NOMO-1 treated with DMSO at 0.1 percent for 48 hours (cell line): Measurements from ENCODE around the gene SCLY.

Source experiments
- DNase-seq: peaks from one replicate; lab custom pipeline; 2025; ENCODE audit not compliant: unreplicated experiment; lab: John Stamatoyannopoulos, UW

Gene SCLY

DNA sequence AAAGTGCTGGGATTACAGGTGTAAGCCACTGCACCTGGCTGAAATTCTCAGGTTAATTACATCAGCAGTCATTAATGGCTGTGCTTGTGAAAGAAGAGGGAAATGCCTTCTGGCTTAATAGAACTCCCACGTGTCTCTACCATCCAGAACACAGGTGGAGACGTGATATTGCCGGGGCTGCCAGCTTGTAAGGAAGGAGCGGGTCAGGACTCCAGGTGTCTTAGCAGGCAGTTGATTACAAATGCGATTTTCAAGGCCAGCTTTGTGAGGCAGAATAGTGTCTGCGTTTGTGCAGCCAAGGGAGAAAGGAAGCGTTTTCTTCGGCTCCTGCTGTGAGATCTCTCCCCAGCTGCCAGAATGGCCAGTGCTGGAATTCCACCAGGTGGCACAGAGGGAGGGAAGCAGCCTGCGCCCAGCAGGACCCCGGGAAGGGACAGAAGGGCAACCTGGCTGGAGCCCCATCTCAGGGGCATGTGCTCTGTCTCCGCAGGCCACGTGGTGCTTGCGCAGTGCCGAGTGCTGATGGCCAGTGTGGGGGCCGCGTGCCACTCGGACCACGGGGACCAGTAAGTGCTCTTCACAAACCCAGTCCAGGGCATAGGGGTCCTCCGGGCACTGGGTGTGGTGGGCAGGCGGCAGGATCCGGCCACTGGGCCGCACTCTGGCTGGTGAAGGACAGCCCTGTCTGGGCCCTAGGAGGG is 35.7 kb downstream of the SCLY start:
- no peak for DNase-seq

DNA sequence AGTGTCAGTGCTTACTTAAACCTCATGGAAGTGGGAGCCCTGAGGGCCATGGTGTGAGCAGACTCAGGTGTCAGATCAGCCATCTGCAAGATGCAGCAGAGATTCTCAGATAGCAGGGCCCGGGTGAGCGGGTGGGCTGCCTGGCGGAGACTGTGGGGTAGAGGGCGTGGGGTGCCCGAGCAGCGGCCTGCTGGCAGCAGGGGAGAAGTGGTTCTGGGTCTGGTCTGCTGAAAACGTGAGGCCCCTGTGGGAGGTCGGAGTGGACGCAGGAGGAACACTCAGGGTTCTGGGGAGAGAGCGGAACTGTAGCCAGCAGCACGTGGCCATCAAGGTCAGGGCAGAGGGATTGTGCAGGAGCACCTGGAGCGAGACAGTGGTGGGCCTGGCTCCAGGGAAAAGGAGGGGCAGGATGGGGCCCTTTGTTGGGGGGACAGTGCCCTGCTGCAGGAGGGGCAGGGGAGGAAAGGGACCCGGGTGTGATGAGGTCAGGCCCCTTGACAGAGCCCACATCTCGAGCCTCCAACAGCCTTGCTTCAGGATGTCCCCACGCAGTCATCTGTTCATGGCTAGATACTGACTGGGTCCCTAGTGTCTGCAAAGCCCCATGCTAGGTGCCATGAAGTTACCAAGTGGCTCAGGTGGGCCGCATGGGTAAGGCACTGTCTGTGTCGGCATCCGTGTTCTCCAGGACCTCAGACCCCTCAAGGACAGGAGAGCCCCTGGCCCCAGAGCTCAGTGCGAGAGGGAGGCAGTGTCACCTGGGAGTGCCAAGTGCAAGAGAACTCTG is 36.6 kb downstream of the SCLY start:
- no peak for DNase-seq

DNA sequence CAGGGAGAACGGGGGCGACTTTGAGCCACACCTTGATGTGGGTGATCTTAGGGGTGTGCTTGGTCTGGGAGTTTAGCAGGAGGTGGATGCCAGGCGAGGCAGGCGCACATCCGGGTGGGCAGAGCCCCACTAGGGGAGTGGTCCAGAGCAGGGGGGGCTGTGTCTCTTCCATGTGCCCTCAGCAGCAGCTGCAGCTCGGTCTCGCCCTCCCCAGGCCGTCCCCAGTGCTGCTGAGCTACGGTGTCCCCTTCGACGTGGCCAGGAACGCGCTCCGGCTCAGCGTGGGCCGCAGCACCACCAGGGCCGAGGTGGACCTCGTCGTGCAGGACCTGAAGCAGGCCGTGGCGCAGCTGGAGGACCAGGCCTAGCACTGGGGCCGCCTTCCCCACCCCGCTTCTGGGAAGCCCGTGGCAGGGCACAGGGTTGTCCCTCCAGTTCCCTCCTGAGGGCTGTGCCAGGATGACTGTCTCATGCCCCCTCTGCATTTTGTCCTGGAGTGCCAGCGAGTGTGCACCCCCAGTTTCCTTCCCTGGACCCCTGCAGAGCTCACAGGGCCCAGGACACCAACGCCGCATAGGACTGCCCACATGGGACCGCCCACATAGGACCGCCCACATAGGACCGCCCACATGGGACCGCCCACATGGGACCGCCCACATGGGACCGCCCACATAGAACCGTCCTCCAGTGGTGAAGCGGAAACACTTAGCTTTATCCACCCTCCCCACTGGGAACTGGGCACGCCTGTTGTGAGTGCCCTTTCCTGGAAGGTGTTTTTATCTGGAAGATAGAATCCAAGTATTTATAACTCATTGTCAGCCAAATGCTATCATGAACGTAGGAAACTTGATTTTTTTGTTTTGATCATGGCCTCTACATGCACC is 37.4 kb downstream of the SCLY start:
- DNase-seq, result peak; percentile 12

DNA sequence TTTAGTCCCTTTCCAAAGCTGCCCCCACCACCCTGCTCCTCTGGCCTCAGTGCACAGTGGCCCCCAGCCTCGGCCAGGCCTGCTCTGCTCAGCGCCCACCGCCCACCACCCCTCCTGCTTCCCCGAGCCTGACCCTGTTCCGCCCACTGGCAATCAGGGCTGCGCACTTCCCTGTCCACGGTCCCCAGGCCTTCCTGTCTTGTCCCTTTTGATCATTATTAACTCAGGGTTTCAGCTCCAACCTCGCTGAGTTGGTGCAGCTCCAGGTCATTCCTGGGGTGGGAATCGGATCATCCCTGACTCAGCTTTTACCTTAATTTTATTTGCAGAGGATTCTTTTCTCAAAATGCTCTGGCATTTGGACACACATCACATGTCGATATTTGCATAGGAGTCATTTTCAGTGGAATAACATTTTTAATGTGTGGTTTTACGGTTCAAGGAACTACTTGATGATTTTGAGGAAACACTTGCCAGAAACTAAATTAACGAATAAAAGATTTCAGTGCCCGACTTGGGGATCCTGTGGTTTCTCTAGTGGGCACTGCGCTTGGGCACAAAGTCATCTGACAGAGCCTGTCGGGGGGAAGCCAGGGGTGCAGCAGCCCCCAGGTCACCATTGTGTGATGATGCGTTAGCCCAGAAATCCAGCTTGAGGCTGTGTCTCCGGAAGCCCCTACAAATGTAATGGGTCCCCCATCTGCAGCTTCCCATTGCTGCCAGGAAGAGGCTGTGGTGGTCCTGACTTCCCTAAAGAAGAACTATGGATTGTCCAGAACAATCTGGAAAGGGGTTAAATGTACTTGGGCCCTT is 38.3 kb downstream of the SCLY start:
- DNase-seq, result no peak

DNA sequence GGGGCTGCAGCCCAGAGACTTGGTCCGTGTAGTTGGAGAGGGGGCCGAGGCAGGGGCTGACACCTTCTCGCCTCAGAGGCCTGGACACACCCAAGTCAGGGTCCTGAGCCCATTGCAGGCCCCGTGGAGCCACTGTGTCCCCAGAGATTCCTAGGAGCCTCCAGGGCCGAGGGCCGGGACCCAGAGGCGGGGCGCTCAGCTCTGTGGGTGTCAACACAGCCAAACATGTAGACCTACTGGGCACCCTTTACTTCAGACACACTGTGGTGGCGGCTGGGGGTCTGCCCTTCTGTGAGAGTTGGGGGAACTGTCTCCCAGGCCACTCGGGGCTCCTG is 38.9 kb downstream of the SCLY start:
- no peak for DNase-seq

DNA sequence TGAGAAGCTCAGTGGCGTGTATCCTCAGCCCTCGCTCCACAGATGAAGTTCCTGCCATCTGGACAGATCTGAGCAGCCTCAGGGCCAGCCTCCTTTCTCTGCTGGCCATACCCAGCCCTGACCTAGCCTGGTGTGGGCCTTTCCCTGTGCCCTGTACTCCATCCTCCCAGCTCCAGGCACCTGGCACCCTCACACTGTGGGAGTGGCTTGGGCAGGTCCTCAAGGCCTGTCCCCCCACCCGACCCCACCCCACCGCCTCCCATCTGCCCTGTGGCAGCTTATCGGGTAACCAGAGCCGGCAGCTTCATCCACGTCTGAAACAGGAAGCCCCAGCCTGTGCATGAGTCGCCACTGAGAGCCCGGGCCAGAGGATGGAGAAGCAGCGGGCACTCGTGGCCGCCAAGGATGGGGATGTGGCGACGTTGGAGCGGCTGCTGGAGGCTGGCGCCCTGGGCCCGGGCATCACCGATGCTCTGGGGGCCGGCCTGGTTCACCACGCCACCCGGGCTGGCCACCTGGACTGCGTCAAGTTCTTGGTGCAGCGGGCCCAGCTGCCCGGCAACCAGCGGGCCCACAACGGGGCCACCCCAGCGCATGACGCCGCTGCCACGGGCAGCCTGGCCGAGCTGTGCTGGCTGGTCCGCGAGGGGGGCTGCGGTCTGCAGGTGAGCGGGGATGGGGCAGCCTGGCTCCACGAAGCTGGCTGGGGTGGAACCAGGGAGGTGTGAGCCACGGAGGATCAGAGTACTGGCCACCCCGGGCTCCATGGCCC is 39.4 kb downstream of the SCLY start, which contains the start of gene ESPNL:
Gene ESPNL, plus strand, starts transcription at position 292 of the 772 bp plus-strand sequence. Its CDS starts 80 bp downstream, at position 372.
- DNase-seq, result no peak

DNA sequence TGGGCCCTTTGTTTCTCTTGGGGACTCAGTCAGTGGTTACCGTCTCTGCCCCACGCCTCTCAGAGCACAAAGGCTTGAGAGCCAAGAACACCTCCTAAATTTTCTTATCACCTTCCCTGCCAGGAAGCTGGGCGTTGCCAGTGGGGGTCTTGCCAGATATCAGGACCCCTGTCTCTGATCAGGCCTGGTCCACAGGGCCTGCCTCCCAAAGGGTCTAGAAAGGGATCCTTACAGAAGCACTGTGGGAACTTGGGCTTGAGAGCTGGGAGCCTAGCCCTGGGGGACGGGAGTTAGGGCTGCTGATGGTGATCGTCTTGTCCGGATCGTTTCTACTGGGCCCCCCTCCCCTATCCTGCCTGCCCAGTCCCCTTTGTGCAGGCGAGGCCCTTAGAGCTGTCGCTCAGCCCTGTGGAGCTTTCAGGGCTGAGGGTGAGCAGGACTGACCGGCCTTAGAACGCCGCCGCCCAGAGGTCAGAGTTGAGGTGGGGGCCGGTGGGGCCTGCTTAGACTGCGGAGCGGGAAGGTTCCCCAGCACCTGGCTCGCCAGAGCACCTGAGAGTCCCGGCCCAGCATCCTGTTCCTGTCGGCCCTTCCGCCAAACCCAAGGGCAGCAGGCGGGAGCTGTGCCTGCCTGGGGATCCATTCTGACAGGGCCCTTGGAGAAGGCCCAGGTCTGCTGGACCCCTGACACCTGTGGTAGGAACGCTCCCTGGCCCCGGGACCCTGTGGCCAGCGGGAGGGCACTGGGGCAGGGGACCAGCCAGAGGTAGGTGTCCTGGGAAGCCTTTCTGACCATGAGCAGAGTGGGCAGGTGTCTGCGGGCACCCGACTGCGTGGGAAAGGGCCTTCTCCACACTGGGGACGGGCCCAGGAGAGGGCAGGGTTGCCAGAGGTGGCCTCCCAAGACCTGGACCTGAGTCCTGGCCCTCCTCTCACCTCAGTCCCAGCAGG is 40.3 kb downstream of the SCLY start:
- DNase-seq, result no peak

DNA sequence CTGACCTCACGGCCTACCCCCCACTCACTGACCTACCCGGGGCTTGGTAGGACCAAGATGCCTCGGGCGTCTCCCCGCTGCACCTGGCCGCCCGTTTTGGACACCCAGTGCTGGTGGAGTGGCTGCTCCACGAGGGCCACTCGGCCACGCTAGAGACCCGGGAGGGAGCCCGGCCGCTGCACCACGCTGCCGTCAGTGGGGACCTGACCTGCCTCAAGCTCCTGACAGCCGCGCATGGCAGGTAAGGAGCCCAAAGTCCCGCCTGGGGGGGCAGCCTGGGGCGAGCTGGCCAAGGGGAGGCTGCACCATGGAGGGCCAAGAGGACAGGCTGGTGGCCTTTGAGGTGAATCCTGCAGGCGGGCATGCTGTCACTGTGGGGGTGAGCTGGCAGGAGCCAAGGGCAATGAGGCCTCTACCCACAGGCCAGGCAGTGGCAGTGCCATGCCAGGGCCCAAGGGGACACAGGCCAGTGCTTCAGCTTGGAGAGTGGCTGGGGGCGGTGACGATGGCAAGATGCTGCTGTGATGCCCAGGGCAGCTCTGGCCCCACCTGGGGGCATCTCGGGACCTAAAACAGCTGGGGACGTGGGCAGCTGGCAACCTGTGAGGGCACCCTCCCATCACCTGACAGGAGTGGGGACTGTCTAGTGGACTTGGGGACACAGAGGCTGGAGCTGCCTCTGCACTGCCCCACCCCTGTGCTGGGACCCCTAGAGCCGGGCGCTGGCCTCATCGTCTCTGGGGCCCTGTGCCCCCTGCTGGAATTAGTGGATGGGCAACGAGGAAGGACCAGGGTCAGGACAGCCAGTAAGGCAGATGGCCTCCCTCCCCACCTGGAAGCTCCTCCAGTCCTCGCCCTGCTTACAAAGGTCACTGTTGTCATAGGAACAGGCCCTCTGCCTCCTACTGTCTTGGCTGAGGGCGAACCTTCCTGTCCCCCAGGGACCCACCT is 41.4 kb downstream of the SCLY start:
- no peak for DNase-seq

DNA sequence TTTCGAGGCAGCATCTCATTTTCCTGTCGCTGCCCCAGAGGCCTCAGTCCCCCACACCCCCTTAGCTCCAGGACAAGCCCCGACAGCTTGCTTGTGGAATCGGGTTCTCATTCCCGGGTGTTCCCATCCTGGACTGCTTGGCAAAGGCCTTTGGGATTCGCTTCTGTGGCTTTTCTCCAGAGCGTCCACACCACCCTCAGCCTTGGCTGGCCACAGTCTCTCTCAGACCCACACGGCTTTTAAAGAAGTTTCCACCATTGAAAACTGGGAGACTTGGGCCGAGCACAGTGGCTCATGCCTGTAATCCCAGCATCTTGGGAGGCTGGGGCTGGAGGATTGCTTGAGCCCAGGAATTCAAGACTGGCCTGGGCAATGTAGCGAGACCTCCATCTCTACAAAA is 42.1 kb downstream of the SCLY start:
- DNase-seq, result no peak

DNA sequence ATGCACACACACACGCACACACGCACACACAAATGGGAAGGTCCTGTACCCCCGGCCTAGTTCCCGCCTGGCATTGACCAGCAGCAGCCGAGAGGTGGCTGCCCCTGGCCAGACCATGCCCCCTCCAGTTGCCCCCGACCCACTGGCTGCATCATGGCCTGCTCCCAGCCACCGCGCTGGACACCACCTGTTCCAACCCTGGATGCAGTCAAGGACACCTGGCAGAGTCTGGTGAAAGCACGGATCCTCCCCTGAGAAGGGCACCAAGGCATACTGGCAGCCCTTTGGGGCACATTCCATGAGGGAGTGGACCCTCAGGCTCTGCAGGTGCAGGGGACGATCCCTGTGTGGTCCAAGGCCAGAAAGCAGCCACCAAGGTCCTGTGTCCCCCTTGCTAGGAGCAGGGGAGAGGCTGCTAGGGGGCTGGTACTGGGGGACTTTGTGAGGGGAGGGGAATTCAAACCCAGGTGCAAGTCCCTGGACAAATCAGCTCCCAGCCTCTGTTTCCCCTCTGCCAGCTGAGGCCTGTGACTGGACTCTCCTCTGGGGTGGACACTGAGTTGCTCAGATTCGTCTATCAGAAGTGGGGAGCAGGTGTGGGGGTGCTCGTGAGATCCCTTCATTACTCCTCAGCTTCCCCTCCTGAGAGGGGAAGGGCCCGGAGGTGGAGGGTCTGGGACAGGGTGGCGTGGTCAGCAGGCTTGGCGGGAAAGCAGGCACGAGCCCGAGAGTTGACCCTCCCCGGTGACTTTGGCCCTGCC is 42.8 kb downstream of the SCLY start:
- DNase-seq, result no peak

DNA sequence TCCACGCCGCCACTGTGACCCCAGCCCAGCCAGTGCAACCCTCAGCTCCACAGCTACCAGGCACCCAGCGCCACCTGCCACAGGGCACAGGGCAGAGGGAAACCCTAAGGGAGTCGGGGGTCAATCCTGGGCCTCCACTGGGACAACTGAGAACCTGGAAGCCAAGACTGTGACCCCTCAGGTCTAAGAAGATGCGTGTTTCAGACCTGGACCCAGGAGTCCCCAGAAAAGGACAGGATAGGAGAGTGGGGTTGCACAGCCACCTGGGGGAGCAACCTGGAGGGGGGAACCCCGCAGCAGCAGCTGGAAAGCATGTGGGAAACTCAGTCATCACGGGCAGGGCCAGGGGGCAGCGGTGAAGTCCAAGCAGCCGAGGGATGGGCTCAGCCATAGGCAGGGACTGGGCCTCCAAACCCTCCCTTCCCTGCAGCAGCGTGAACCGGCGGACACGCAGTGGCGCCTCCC is 43.5 kb downstream of the SCLY start:
- no peak for DNase-seq

DNA sequence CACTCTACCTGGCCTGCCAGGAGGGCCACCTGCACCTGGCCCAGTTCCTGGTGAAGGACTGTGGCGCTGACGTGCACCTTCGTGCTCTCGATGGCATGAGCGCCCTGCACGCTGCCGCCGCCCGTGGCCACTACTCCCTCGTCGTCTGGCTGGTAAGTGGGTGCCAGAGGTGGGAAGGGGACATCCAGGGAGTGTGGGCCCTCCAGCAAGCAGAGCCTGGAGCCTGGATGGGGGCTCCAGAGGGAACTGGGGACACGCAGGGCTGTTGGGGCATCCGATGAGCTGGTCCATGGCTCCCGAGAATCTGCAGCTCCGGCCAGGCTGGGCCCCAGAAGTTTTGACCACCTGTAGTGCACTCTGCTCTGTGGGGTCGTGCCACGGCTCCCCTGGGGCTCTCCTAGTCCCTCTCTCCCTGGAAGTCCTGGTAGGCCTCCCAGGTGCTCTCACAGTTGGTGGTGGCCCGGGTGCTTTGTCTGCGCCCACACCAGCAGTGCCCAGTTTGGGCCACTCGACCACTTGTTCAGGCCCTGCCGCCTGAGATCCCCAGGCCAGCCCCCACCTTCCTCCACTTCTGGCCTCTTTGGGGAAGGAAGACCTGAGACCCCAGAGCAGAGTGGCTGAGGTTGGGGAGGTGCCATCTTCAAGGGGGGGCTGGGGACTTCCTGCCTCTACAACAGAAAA is 44.0 kb downstream of the SCLY start:
- no peak for DNase-seq

DNA sequence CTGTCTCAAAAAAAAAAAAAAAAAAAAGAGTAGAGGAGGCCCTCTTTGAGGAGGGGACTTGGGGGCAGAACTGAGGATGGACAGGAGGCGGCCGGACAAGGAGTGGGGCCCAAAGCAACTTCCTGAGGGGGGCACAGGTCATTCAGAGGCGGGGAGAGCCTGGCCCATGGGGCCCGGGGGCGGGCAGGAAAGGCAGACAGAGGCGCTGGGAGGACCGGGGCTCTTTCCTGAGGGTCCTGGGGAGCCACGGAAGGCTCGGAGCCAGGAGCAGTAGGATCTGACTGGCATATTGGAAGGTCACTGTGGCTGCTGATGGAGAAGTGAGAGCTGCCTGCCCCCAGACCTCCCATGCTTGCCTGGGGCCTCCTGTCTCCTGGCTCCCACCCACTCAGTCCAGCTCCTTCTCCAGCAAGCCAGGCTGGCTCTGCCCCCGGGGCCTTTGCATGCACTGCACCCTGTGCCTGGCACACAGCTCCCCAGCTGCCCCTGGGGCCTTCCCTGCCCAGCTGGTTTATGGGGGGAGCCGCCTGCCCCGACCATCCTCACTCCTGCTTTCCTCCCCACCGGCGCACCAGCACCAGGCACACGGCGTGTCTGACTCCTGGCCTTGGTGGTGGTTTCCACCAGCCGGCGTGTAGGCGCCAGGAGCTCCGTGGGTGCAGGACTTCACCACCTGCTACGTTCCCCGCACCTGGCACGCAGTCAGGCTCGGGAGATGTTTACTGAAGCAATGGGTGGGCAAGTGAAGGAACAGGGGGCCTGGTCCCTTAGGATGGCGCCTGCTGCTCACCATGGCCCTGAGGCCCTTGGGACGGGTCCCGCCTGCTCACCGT is 44.9 kb downstream of the SCLY start:
- no peak for DNase-seq

DNA sequence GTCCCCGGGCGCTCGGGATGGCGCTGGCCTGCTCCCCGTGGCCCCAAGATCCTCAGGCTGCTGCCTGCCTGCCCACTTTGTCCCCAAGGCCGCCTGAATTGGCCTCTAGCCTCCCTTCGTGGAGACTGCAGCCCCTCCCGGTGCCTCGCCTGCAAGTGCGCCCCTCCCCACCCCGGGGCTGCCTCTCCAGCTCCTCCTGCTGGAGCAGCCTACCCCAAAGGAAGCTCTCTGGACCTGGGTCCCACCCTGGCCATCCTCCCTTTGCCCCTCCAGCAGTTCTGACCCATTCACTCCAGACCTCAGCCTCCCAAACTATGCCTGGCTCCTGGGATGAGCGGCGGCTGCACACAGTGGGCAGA is 45.5 kb downstream of the SCLY start:
- no peak for DNase-seq

DNA sequence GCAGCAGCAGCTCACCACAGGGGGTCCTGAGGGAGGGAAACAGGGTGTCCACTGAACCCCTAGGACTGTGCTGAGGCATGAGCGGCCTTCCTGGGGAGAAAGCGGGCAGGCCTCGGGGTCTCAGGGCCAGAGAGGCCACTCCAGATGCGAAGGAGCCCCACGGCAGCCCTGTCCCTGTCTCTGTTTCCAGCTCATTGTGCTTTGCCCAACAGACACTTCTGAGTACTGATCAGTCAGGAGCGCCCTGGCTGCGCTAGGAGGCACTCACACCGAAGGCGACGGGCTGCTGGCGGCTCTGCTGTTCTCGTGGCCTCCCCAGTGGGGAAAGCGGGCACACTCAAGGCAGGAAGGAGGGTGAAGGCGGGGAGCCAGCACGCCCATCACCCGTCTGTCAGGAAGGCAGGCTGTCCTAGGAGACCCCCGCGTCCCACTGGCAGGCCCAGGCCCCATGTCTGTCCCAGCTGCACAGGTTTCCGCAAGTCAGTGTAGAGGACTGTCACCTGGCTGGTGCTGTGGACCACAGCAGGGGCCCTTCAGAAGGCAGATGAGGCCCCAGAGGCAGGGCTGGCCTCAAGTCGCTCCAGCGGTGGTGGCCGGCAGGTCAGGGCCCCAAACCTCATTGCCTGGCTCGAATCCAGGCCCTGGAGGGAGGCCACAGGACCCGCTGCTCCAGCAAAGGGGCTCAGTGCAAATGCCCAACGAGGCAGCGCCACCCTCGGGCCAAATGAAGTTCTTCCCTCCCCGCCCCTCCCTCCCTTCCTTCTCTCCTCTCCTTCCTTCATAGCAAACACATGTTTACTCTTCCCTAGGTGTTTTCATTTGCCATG is 46.1 kb downstream of the SCLY start:
- DNase-seq, result peak; percentile 74
